Measurements from ENCODE around the gene STYX.

Gene STYX

GRCh38 chr14:52790011-52790755 is 60.2 kb downstream of the STYX start:
- no peak for DNase-seq (ENCODE audit: low read depth)

DNA sequence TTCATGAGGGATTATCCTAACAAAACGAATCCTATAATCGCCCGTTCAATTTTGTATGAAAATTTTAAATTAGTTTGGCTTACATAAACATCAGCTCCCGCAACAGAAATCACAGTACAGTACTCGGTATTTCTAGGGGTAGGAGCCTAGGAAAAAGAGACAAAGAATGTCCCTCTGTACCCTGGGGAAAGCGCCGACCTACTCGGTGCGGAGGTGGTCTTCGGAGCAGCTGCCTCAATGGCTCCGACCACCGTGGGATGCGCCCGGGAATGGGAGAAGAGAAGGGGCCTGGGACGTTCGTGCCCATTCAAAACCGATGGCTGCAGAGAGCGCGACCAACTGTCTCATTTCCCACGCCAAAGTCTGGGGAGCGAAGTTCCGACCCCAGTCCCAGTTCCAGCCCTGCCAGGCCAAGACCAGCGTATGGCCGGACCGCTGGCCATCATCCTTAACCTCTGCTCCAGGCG is 60.8 kb downstream of the STYX start:
- DNase-seq (ENCODE audit: low read depth): no peak

- DNase-seq (ENCODE audit: low read depth): peak; percentile 86
Observed at GRCh38 chr14:52791223-52792096, 61.5 kb downstream of the STYX start, which contains the start of gene GNPNAT1. Gene GNPNAT1 (minus strand): TSS chr14:52791607. CDS start chr14:52784650, 6,957 bp downstream.

DNA sequence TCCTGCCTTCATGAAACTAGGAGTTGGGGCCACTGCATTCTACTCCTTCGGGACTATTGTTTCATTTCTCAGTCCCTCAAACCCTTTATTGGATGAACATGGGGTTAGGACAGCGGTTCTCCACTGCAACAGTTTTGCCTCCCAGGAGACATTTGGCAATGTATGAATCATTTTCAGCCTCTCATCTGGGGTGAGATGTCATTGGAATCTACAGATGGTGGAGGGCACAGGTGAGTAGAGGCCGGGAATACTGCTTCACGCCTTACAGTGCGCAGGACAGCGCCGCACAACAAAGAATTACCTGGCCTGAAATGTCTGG is 62.1 kb downstream of the STYX start:
- no peak for DNase-seq (ENCODE audit: low read depth)

- DNase-seq (ENCODE audit: low read depth): peak; percentile 24
Observed at GRCh38 chr14:52793061-52793460, 63.1 kb downstream of the STYX start.

DNA sequence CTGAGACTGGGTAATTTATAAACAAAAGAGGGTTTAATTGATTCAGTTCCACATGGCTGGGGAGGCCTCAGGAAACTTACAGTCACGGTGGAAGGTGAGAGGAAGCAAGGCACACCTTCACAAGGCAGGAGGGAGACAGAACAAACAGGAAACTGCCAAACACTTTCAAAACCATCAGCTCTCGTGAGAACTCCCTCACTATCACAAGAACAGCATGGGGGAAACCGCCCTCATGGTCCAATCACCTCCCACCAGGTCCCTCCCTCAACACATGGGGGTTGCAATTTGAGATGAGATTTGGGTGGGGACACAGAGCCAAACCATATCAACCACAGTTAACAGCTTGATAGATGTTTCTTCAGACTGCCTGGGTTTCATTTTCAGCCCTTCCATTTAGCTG is 67.7 kb downstream of the STYX start:
- DNase-seq (ENCODE audit: low read depth): no peak

GRCh38 chr14:52798826-52799225 is 68.9 kb downstream of the STYX start:
- DNase-seq (ENCODE audit: low read depth): no peak

- DNase-seq (ENCODE audit: low read depth): peak; percentile 69
Observed at GRCh38 chr14:52801014-52801712, 71.2 kb downstream of the STYX start.

- peak; percentile 32 for DNase-seq (ENCODE audit: low read depth)
Observed at GRCh38 chr14:52802597-52802996, 72.6 kb downstream of the STYX start.

DNA sequence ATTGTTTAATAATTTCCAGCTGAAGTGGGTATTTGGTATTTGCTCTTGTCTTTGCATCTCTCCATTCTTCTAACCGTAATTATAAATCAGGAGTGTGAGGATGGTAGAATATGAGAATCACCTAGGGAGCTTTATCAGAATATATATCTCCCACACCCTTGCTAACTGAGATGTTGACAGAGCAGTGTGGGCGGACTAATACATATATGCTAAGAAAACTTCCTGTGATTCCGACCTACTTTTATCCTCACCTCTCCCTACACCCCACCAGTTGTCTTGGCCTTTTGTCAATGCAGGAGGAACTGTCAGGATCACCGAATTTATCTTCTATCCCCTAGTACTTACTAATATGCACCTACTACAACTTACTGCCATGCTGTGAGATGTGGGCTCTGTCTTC is 76.1 kb downstream of the STYX start:
- DNase-seq (ENCODE audit: low read depth): no peak

DNA sequence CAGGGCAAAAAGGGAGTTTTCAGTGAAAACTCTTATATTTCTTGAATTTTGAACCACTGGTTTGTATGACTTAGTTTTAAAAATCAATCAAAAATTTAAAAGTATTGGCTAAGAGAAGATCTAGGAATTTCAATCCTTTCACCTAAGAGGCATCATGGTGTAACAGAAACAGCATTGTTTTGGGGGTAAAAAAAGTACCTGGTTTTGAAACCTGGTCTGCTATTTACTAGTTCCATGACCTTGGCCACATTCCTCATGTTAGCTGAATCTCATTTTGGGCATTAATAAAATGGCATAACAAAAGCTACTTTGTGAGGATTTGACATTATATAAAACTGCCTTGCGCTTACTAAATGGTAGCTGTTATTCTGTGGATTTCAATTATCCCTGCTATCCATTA is 78.1 kb downstream of the STYX start:
- DNase-seq (ENCODE audit: low read depth): no peak

DNA sequence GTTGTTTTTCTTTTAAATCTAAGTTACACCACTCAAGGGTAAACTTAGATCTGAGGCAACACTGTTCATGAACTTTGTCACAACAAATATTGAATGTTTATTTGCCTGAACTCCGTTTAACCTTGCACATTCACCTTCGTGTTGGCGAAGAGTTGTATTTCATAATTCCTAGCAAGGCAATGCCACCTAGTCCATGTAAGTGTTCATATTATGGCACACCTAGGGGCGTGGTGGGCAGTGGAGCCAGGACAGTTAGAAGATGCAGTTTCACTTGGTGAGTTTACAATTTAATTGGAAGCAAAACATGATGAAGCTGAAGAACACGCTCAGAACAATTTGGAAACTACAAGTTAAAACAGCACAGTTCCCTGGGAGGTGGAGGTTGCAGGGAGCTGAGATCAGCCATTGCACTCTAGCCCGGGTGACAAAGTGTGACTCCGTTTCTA is 91.9 kb downstream of the STYX start:
- no peak for DNase-seq (ENCODE audit: low read depth)

DNA sequence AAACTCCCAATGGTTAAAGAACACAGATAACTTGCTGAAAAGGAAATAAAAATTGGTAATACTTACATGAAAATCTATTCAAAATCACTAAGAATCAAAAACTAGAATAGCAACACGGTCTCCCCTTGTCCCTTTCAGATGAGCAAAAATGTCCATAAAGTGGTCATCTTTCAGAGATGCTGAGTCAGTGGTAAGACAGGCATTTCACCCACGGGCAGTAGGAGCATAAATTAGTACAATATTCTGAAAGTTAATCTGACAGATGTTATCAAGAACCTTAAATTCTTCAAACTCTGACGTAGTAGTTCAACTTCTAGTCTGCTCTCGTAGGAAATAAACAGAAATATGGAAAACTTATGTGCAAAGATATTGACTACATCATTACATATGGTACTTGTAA is 94.5 kb downstream of the STYX start:
- peak; percentile 48 for DNase-seq (ENCODE audit: low read depth)

All from amniotic epithelial cell (primary cell).